Stimulated activated CD4-positive, alpha-beta T cell treated with anti-CD3 and anti-CD28 coated beads, TNF-alpha, amount 100 ng/mL, for 1 hour (primary cell): ENCODE measurements around the gene SELE.

ENCODE experiments used
- DNase-seq, 3 donors: peaks; one replicate each; pipeline ENCODE4 v3.0.0-alpha.2; 2020; ENCODE audit warnings: low read depth in 3 of 3, low spot score in 1 of 3

The SELE gene, protein sequence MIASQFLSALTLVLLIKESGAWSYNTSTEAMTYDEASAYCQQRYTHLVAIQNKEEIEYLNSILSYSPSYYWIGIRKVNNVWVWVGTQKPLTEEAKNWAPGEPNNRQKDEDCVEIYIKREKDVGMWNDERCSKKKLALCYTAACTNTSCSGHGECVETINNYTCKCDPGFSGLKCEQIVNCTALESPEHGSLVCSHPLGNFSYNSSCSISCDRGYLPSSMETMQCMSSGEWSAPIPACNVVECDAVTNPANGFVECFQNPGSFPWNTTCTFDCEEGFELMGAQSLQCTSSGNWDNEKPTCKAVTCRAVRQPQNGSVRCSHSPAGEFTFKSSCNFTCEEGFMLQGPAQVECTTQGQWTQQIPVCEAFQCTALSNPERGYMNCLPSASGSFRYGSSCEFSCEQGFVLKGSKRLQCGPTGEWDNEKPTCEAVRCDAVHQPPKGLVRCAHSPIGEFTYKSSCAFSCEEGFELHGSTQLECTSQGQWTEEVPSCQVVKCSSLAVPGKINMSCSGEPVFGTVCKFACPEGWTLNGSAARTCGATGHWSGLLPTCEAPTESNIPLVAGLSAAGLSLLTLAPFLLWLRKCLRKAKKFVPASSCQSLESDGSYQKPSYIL

GRCh38 chr1:169733924-169734323 lies at the start of gene SELE:
TSS of gene SELE (minus strand) at chr1:169734079. CDS start at chr1:169733612, 467 bp downstream.
- no peak for DNase-seq

DNA sequence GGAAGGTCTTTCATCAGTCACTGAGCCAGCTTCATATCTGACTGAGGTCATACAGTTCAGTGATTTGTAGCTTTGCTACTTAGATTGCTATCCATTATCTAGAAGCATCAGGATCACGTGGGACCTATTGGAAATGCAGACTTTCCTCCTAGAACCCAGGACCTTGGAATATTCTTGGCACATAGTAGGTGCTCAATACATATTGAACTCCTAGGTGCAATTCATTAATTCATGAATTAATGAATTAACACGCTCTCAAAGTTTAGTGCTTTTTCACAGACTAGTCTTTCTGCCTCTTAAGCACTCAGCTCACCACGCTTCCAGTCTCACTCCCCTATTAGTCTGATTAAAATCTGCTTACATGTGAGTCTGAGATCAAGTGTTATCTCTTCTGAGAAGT lies 48.7 kb upstream of the SELE start:
- DNase-seq, result no peak

GRCh38 chr1:169779970-169780369 lies 46.1 kb upstream of the SELE start:
- no peak for DNase-seq

DNA sequence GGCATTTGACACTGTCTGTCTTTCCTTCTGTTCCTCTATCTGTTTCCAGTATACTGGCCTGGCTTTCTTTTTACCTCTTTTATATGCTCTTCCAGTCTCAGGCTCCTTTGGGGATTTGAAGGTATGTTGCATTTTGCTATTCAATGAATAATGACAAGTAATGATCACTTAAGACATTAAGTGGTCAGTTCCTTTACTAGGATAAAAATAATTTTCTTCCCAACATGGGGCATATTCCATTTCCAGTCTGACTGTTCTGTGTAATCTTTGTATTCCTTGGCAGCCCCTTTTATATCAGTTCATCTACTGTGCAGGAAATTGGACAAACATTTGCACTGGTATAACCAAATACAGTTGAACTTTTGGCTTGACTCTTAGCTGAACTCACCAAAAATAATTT lies 45.3 kb upstream of the SELE start:
- no peak for DNase-seq

DNA sequence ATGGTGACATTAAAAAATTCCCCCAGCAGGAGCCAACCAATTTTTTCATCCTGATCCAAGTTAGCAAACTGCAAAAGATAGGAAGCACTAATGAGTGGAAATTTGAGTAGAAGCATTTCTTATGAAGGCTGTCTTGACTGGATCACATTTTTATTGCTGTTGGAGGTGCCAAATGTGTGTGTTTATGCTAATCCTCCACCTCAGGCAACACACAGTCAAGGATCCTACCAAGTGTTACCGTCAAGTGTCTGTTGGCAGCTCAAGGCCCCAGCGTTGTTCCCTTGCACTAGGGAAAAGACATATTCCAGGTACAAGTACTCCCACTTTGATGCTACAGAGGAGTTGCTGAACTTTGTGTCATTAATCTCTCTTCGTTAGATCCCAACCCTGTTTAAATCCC lies 42.6 kb upstream of the SELE start:
- no peak for DNase-seq

DNA sequence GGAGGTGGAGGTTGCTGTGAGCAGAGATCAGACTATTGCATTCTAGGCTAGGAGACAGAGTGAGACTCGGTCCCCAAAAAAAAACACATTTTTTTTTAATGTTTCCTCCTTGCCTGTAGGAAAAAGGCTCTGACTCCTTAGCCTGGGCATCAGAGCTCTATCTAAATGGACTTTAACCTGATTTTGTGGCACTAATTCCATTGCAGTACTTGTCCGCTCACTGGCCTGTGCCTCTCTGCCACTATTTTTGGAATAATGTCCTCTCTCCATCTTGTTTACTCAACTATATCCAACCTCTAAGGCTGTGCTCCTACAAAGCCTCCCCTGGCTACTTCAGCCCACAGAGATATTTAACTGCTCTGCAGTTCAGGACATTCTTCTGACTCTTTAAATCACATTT lies 34.3 kb upstream of the SELE start:
- DNase-seq, result no peak

- no peak for DNase-seq
Measured at GRCh38 chr1:169765580-169766331, 31.9 kb upstream of the SELE start.

- DNase-seq, result no peak
Measured at GRCh38 chr1:169764919-169765318, 31.0 kb upstream of the SELE start.

GRCh38 chr1:169762699-169763098 lies 28.8 kb upstream of the SELE start:
- no peak for DNase-seq

DNA sequence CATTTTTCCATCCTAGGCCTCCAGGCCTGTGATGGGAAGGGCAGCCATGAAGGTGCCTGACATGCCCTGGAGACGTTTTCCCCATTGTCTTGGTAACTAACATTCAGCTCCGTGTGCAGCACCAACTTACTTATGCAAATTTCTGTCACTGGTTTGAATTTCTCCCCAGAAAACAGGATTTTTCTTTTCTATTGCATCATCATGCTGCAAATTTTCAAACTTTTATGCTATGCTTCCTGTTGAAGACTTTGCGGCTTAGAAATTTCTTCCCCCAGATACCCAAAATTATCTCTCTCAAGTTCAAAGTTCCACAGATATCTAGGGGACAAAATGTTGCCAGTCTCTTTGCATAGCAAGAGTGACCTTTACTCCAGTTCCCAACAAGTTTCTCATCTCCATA lies 25.2 kb upstream of the SELE start:
- DNase-seq, result no peak

GRCh38 chr1:169753549-169753948 lies 19.7 kb upstream of the SELE start:
- DNase-seq, result no peak

DNA sequence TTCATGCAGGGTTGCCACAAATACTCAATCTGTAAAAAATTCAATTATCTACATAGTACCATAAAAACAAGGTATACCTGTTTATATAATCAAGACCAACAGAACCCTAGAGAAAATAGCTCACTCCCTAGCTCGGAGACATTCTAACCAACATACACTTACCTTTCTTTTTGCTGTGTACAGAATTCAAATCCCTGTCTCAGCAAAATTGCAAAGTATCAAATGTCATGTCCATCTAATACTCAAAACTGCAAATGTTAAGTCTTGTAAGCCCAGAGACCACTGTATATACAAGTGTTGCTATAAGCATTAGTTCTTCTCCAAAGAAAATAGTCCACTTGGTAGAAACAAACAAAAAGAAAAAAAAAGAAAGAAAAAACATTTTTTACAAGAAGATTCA lies 16.2 kb upstream of the SELE start:
- DNase-seq, result no peak

GRCh38 chr1:169746550-169746949 lies 12.7 kb upstream of the SELE start:
- DNase-seq, result no peak

GRCh38 chr1:169745015-169745861 lies 11.4 kb upstream of the SELE start:
- DNase-seq, result no peak

- DNase-seq, result no peak
Measured at GRCh38 chr1:169741666-169742394, 8.0 kb upstream of the SELE start.

DNA sequence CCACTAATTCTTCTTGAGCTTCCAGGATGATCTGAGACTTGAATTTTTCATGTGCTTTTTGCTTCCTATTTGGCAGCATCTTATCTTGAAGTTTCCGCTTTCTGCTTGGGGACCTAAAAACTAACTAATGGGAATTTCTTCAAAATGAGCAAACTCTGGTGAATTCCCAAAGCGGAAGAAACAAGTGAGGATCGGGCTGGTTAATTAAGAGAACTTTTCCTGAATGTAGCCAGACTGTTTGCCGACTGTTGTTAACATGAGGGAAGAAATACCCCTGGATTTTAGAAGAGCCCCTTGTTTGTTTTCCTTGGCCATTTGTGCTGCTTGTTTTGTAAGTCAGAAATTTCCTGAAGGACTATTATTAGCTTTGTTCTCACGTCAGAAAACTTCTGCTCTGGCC lies 6.1 kb upstream of the SELE start:
- no peak for DNase-seq

GRCh38 chr1:169731446-169731845 lies 2.4 kb downstream of the SELE start:
- no peak for DNase-seq

DNA sequence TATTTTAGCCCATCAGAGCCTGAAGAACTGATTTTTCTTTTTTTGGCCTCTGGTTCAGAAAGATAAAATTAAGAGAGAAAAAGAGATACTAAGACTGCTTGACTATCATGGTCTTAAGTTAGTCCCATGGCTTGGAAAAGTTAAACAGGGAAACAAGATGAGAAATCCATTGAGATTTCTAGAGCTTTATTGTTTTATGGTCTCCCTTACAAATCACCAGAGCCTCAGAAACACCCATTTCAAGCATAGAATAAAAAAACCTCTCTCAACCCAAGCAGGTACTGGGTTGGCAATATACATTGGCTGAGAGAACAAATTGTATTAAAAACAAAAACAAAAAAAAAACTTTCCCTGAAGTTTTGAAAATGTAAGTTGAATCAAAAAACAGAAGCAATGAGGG lies 3.9 kb downstream of the SELE start:
- no peak for DNase-seq

- no peak for DNase-seq
Measured at GRCh38 chr1:169727307-169727706, 6.6 kb downstream of the SELE start.

DNA sequence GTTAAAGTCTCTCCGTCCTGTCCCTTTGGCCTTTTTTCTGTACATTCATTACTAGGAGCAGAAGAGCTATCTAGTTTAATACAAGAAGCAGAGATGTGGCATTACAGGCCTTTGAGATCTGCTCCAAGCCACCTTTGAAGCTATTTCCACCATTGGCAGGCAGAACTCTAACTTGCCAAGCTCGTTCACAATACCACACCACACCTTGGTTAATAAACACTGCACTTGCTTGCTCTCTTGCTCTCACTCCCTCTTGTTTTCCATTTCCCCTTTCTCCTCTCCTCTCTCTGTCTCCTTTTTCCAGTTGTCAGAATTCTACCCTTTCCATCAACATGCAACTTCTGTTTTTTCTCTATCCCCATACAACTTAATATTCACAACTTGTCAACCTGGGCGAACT lies 7.0 kb downstream of the SELE start:
- no peak for DNase-seq

- DNase-seq, result no peak
Measured at GRCh38 chr1:169725930-169726329, 7.9 kb downstream of the SELE start.
